ENCODE measurements around the gene DEXI.
"Not testable (repeated sequence)": the region's sequence is repeated elsewhere in the genome, so short reads cannot be mapped to it uniquely, and the experiment has no call there.

The DEXI gene

DNA sequence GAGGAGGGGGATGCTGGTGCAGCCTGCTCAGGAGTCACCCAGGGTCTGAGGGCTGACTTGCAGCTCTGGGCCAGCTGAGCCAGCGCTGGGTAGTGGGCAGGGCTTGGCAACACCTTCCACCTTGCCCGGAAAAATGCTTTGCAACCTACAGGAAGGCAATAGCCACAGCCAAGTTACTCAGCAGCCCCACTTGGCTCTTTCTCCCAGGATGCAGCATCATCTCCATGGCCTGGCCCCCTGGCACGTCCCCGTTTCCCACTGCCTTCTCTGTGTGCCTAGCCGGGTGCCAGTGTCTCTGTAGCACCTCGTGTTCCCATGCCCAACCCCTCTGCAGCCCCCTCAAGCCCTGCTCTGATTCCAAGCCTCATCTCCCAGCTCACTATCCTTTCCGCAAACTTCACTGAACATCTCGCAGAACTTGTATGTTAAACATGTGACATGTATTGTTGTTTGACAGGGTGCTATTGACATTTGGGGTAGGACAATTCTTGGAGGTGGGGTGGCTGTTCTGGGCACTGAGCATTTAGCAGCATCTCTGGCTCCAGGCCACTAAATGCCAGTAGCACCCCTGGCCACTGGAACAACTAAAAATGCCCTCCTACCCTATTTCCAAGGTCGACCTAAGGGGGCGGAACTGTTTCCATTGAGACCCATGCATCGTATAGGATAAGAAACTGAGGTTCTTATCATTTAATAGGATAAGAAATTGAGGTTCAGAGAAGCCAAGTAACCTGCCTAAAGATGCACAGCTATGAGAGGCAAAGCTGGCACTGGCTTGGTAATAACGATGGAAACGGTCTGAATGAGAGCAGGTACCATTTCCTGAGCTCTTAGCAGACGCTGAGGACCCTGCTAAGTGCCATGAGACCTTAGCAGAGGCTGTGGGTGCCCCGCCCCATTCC lies 12.2 kb downstream of the DEXI start:
- Histone ChIP-seq H3K9me3 (no peaks in the 10 kb centered on the region), H3K27me3 (no peaks in the 10 kb centered on the region), H3K4me1 (no peaks in the 10 kb centered on the region; the same call in 1 of the 2 replicates), H3K36me3 (peaks cover 19% of the 10 kb centered on the region), H3K4me3 (ENCODE audit: low read depth, low read length) (no peak overlapping the region)
- TF ChIP-seq, protein P1, sequence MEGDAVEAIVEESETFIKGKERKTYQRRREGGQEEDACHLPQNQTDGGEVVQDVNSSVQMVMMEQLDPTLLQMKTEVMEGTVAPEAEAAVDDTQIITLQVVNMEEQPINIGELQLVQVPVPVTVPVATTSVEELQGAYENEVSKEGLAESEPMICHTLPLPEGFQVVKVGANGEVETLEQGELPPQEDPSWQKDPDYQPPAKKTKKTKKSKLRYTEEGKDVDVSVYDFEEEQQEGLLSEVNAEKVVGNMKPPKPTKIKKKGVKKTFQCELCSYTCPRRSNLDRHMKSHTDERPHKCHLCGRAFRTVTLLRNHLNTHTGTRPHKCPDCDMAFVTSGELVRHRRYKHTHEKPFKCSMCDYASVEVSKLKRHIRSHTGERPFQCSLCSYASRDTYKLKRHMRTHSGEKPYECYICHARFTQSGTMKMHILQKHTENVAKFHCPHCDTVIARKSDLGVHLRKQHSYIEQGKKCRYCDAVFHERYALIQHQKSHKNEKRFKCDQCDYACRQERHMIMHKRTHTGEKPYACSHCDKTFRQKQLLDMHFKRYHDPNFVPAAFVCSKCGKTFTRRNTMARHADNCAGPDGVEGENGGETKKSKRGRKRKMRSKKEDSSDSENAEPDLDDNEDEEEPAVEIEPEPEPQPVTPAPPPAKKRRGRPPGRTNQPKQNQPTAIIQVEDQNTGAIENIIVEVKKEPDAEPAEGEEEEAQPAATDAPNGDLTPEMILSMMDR (IDR thresholded peaks at IDR 0.05; ENCODE audit: low read depth, low read length) = no peak
- DNase-seq = no peak

DNA sequence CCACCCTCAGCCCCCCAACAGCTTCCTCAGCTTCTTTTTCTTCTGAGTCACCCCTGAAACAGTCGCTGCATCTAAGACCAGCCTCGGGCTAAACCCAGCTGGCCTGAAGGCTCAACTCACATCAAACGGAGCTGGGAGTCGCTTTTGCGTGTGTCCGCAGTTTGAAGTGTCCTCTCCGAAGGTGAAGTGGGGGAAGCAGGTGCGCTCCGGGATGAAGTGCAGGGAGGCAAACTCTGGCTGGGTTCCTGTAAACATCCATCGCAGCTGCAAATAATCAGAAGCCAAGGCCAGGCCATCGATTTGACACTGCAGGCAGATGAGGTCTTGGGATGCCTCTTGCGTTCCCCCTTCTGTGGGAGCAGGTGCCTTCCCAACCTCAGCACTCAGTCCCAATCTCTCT lies 13.2 kb downstream of the DEXI start:
- DNase-seq; H3K9me3 ChIP-seq; H3K27me3 ChIP-seq; H3K4me1 ChIP-seq; H3K4me3 ChIP-seq (ENCODE audit: low read depth, low read length): not testable (repeated sequence)
- peaks cover 19% of the 10 kb centered on the region for H3K36me3 ChIP-seq

DNA sequence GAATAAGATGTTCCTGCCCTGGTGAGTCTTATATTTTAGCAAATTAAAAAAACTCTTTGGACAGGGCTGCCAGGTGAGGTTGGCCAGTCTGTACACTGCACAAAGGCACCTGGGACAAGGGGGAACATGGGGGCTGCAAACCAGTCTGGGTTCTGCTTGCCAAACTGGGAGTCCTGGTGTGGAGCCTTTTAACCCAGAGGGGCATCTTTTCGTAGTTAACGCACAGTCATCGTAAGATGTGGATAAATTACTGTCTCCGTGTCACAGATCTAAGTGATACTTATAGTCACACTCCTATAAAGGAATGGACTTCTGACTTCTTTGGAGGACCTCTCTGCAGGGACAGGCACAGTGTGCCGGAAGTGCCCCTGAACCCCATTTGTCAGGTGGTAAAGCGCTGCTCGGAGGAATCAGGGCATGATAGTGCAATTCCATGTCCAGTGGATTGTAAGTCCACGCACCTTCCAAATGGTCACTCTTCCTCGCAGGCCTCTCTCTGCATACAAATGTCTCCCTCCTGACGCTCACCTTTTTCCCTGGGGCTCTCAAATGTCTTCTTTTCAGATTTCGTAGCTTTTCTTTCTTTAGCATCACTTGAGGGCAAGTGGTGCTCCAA lies 14.7 kb downstream of the DEXI start:
- Histone ChIP-seq H3K36me3 (peaks cover 10% of the 10 kb centered on the region; the same call in 1 of the 2 replicates), H3K4me3 (ENCODE audit: low read depth, low read length) (no peak overlapping the region), H3K9me3 (no peaks in the 10 kb centered on the region), H3K27me3 (no peaks in the 10 kb centered on the region), H3K4me1 (no peaks in the 10 kb centered on the region)
- no peak for DNase-seq
- TF ChIP-seq, protein P1 (IDR thresholded peaks at IDR 0.05; ENCODE audit: low read depth, low read length) = no peak

DNA sequence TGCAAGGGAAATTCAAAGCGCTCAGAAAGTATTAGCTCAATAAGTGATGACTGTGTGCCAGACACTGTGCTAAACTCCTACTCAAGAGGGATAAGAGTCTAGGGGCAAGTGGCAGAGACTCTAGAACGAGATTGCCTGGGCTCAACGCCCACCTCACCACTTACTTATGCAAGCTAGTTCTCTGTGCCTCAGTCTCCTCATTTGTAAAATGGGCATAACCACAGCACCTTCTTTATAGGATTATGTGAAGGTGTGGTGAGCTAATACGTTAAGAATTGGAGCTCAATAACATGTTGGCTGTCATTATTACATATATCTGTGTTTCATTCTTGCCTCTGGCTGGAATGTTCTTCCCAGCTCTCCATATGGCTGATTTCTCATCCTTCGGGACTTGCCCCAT lies 15.4 kb downstream of the DEXI start:
- Histone ChIP-seq H3K9me3 (no peaks in the 10 kb centered on the region), H3K36me3 (peaks cover 10% of the 10 kb centered on the region; the same call in 1 of the 2 replicates), H3K4me3 (ENCODE audit: low read depth, low read length) (no peak overlapping the region), H3K4me1 (no peaks in the 10 kb centered on the region), H3K27me3 (no peaks in the 10 kb centered on the region)
- DNase-seq = no peak
- TF ChIP-seq, protein P1 (IDR thresholded peaks at IDR 0.05; ENCODE audit: low read depth, low read length) = no peak

DNA sequence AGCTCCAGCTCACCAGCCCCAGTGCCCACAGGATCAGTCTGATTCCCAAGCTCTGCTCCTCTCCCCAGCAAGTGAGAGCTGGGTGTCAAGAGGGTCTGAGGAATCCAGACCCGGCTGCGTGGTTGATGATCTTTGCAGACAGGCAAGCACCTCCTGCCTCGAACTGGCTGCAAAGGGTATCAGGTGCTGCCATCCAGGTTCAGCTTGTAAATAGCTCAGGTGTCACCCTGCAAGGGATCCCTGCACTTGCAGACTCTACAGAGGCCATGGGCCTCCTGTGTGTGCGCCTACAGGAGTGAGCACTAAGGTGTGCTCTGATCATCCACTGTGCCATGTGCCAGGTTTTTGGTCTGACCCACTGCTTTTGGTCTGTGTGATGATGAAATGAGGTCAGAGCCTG lies 16.2 kb downstream of the DEXI start:
- Histone ChIP-seq H3K27me3 (no peaks in the 10 kb centered on the region), H3K9me3 (no peaks in the 10 kb centered on the region), H3K4me1 (no peaks in the 10 kb centered on the region), H3K36me3 (peaks cover 10% of the 10 kb centered on the region; the same call in 1 of the 2 replicates), H3K4me3 (ENCODE audit: low read depth, low read length) (no peak overlapping the region)
- DNase-seq = no peak
- TF ChIP-seq, protein P1 (IDR thresholded peaks at IDR 0.05; ENCODE audit: low read depth, low read length) = no peak

DNA sequence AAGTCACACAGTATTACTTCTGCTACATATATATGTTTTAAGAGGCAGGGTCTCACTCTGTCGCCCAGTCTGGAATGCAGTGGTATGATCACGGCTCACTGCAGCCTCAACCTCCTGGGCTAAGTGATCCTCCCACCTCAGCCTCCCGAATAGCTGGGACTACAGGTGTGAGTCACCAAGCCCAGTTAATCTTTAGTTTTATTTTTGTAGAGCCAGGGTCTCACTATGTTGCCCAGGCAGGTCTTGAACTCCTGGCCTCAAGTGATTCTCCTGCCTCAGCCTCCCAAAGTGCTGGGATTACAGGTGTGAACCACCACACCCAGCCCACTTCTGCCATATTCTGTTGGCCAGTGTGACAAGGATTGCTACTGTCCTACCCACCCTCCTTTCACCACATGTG lies 17.0 kb downstream of the DEXI start:
- not testable (repeated sequence) for H3K27me3 ChIP-seq; H3K4me1 ChIP-seq; H3K9me3 ChIP-seq; H3K4me3 ChIP-seq (ENCODE audit: low read depth, low read length); DNase-seq
- peaks cover 10% of the 10 kb centered on the region; the same call in 1 of the 2 replicates for H3K36me3 ChIP-seq

DNA sequence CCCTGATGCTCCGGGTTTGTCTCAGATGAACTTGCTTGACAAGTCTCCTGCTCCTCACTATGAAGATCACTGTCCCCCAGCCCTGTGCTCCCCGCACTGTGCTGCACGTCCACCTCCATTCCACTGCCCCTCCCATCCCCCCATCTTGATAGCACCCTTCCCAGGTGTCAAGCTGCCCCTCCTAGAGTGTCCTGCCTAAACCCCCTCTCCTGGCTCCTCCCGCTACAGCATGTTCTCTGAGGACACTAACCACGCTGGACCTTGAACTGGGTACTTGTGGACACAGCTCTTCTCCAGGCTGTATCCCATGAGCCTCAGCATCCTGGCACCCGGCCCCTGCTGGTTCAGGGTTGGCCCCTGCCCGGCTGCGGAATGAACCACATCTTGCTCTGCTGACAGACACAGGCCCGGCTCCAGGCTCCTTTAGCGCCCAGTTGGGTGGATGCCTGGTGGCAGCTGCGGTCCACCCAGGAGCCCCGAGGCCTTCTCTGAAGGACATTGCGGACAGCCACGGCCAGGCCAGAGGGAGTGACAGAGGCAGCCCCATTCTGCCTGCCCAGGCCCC lies 18.5 kb downstream of the DEXI start:
- DNase-seq = no peak
- H3K36me3 ChIP-seq = peaks cover 10% of the 10 kb centered on the region; the same call in 1 of the 2 replicates
- H3K9me3 ChIP-seq = no peaks in the 10 kb centered on the region
- no peaks in the 10 kb centered on the region for H3K27me3 ChIP-seq
- no peaks in the 10 kb centered on the region for H3K4me1 ChIP-seq
- TF ChIP-seq, protein P1 (IDR thresholded peaks at IDR 0.05; ENCODE audit: low read depth, low read length) = no peak
- no peak overlapping the region for H3K4me3 ChIP-seq (ENCODE audit: low read depth, low read length)
